ENCODE data around the gene SLC16A14. TPM values are rescaled to one million over a fixed set of nuclear protein-coding genes. Genes with fewer than 3 reads are reported as not detected.

Gene SLC16A14
- total RNA-seq, 2 donors from 2014 or later: 0.54 to 3.0 TPM

- Histone ChIP-seq H3K4me3 (no peak overlapping the region), H3K9me3 (no peaks in the 10 kb centered on the region), H3K36me3 (no peaks in the 10 kb centered on the region), H3K27ac (no peak overlapping the region), H3K4me1 (ENCODE audit: control insufficient read depth in 1 of 2, low read depth in 2 of 2) (no peaks in the 10 kb centered on the region), H3K27me3 (replicated peaks; ENCODE audit: insufficient read depth) (no peaks in the 10 kb centered on the region)
- DNase-seq (ENCODE audit: low spot score) (no peak), ATAC-seq (ENCODE audit: insufficient number of reproducible peaks, low FRiP score, low read depth) (no peak)
- TF ChIP-seq CTCF (IDR thresholded peaks at IDR 0.05): no peak
Measured at GRCh38 chr2:230050136-230050535, 18.6 kb downstream of the SLC16A14 start.

- no peak for DNase-seq (ENCODE audit: low spot score)
- no peak for ATAC-seq (ENCODE audit: insufficient number of reproducible peaks, low FRiP score, low read depth)
- no peaks in the 10 kb centered on the region for H3K36me3 ChIP-seq
- no peaks in the 10 kb centered on the region for H3K4me1 ChIP-seq (ENCODE audit: control insufficient read depth in 1 of 2, low read depth in 2 of 2)
- no peaks in the 10 kb centered on the region for H3K9me3 ChIP-seq
- no peaks in the 10 kb centered on the region for H3K27me3 ChIP-seq (replicated peaks; ENCODE audit: insufficient read depth)
- no peak for TF ChIP-seq CTCF (IDR thresholded peaks at IDR 0.05)
- no peak overlapping the region for H3K27ac ChIP-seq
- H3K4me3 ChIP-seq: no peak overlapping the region
Measured at GRCh38 chr2:230048010-230048671, 20.6 kb downstream of the SLC16A14 start.

- no peak overlapping the region for H3K4me3 ChIP-seq
- no peaks in the 10 kb centered on the region for H3K4me1 ChIP-seq (ENCODE audit: control insufficient read depth in 1 of 2, low read depth in 2 of 2)
- no peak for DNase-seq (ENCODE audit: low spot score)
- H3K36me3 ChIP-seq: no peaks in the 10 kb centered on the region
- ATAC-seq (ENCODE audit: insufficient number of reproducible peaks, low FRiP score, low read depth): no peak
- H3K27me3 ChIP-seq (replicated peaks; ENCODE audit: insufficient read depth): no peaks in the 10 kb centered on the region
- no peak for TF ChIP-seq CTCF (IDR thresholded peaks at IDR 0.05)
- no peak overlapping the region for H3K27ac ChIP-seq
- H3K9me3 ChIP-seq: no peaks in the 10 kb centered on the region
Measured at GRCh38 chr2:230046491-230046890, 22.2 kb downstream of the SLC16A14 start.

- TF ChIP-seq CTCF (IDR thresholded peaks at IDR 0.05): no peak
- Histone ChIP-seq H3K27me3 (replicated peaks; ENCODE audit: insufficient read depth) (no peaks in the 10 kb centered on the region), H3K4me3 (no peak overlapping the region), H3K9me3 (no peaks in the 10 kb centered on the region), H3K36me3 (no peaks in the 10 kb centered on the region), H3K4me1 (ENCODE audit: control insufficient read depth in 1 of 2, low read depth in 2 of 2) (no peaks in the 10 kb centered on the region), H3K27ac (no peak overlapping the region)
- DNase-seq (ENCODE audit: low spot score) (no peak), ATAC-seq (ENCODE audit: insufficient number of reproducible peaks, low FRiP score, low read depth) (no peak)
Measured at GRCh38 chr2:230043461-230043860, 25.3 kb downstream of the SLC16A14 start.

- no peaks in the 10 kb centered on the region for H3K9me3 ChIP-seq
Measured at GRCh38 chr2:230043025-230043424, 25.7 kb downstream of the SLC16A14 start.

More at GRCh38 chr2:230043025-230043424, 25.7 kb downstream of the SLC16A14 start:
- ATAC-seq (ENCODE audit: insufficient number of reproducible peaks, low FRiP score, low read depth) (no peak), DNase-seq (ENCODE audit: low spot score) (no peak)
- Histone ChIP-seq H3K27ac (no peak overlapping the region), H3K36me3 (no peaks in the 10 kb centered on the region), H3K4me1 (ENCODE audit: control insufficient read depth in 1 of 2, low read depth in 2 of 2) (no peaks in the 10 kb centered on the region), H3K27me3 (replicated peaks; ENCODE audit: insufficient read depth) (no peaks in the 10 kb centered on the region), H3K4me3 (no peak overlapping the region)
- no peak for TF ChIP-seq CTCF (IDR thresholded peaks at IDR 0.05)

All from thoracic aorta (tissue), 2 donors.